Stimulated activated CD4-positive, alpha-beta T cell treated with anti-CD3 and anti-CD28 coated beads, Interleukin-4, amount 100 ng/mL, for 24 hours (primary cell): ENCODE results near the gene CCR5AS.
"Not testable (repeated sequence)": the region's sequence is repeated elsewhere in the genome, so short reads cannot be mapped to it uniquely, and the experiment has no call there.

ENCODE experiments used
- DNase-seq: peaks from one replicate; pipeline ENCODE4 v3.0.0-alpha.2; 2020

The CCR5AS gene

DNA sequence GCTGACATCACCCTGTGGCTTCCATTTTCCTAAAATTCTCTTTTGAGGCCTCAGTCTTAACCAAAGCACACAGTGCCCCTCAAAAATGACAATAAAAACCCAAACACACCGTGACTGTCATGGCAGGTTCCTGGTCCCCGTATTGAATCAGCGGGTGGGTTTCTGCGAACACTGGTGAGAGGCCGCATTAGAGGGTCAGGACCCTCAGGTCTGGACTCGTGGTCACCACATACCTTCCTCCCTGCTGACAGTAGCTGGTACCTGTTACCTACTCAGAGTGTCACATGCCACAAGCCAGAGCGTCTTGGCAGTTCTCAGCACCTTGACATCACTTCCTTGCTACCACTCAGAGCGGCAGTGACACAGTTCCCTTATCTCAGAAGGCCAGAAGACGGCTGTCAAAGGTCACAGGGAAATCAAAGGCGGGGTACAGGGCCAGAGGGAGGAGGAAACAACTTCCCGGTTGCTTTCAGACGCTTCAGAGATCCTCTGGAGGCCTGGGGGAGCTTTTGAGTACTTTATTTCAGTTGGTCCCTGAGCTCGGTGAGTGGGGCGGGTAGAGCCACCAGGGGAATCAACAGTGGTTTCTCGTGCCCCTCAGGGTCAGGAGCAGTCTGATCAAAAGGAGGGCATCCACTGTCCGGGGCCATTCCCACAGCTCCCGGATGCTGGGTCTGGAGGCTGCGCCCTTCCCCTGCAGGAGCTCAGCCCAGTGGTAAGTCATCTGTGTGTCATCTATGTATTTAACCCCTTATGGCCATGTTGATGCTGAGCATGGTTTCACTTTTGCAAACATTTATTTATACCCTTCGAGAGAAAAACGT is at the start of gene CCR5AS, which contains the start of gene CCRL2:
CCR5AS (minus strand) TSS at position 279 of the 824 bp plus-strand sequence.
CCRL2 (plus strand) TSS at position 472 of the 824 bp plus-strand sequence. CDS start 821 bp downstream, outside the sequence.
- peak; percentile 20 for DNase-seq

DNA sequence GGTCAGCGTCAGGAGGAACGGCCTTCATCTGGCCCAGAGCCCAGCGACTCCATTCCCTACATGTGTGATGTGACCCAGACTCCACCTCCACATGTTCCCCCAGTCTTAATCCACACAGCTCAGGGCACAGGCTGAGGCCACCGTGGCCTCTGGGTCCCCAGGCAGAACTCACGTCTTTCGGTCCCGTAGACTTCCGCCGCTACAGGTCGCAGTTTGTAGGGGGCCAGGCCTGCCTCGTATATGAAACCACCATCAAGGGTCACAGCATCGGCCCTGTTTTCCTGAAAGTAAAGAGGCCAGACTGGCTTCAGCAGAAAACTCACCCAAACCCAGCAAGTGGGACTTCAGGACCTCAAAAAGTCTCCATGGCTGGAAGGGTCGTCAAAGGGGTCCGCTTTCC is 49.3 kb upstream of the CCR5AS start:
- DNase-seq, result no peak

DNA sequence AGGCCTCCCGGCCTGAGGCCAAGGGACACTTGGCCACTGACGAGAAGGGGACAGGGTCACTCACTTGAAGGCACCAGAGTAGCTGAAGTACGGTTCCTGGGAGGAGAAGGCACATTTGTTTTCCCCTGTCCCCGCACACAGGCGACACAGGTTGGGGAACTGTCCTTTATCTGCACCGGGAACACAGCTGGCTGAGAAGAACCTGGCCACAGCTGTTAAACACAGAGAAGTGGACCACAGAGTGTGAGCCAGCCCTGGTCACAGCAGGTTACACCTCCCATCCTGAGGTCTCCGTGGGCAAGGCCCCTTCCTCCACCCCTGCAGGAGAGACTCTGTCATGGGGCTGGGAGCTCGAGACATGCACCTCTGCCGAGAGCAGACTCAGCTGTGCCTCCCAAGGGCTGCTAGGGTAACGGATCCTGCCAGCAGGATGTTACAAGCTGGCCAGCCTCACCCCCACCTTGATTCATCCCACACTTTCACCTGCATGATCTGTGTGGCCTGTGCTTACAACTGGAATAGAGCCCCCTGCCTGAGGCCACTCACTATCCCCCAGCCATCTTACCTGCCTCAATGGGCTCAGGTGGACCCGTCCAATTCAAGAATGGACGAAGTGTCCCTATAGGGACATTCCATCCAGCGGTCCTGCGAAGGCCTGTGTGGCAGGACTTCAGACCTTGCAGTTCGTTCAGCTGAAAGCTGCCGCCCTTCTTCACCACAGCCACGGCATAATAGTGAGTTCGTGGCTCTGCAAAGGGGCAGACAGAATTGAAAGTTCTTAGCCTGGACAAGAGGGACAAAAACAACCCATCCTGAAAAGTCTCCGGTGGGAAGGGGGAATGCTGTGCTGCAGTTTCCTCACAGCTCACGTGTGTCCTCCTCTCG is 48.6 kb upstream of the CCR5AS start:
- no peak for DNase-seq

DNA sequence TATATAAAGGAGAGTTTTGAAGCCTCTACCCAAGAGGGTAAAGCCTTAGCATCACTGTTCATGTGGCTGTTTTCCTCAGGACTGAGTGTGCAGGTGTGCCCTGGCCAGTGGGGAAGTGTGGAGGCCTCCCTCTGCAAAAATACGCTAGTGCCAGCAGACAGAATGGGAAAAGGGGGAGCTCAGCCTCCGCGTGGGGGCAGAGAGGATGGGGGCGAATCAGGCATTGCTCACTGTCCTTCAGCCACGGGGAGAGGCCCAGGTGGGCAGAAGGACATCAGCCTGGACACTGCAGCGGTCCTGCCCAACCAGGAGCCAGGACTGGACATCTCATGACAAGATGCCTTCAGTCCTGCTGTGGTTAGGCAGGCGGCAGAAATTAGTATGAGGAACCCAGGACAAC is 47.7 kb upstream of the CCR5AS start:
- no peak for DNase-seq

DNA sequence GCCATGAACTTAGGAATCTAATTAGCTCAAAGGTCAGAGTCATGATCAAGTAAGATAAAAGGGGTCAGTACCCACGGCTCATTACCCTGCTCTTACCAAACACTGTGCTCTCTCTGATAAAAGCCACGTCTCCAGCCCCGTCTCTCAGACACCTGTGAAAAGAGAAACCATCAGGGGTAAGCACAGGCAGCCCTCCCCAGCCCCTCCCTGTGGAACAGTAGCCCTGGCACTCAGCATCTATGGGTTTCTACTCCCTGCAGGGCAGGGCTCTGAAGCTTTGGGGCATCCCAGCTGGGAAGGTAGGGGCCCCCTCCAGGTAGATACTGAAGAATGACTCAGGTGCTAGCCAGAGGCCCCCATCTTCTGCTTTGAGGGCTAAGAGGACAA is 47.3 kb upstream of the CCR5AS start:
- no peak for DNase-seq

DNA sequence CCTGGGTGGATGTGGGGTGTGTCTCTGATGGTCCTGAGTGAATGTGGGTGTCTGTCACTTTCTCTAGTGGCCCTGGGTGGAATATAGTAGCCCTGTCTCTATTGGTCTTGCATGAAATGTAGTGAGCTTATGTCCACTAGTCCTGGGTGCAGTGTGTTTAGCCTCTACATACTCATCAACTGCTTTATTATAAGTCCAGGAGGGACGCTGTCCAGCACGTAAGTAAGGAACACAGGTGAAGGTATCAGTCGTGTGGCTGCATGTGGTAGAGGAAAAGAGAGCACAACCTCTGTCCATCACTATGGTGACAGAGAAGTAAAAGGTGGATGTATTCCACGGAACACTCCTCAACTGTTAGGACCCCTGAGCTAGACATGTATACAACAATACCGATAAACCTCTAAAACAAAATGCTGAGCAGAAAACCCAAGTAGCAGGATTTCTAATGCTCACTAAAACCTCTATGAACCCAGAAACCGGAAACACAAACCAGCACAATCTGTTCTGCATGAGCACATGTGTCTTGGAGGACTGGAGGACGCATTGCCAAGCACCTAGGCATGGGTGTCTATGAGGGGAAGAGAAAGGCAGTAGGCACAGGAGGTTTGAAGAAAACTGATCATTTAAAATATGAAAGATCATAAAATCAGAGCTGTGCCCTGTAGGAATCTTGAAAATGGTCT is 46.8 kb upstream of the CCR5AS start:
- no peak for DNase-seq

DNA sequence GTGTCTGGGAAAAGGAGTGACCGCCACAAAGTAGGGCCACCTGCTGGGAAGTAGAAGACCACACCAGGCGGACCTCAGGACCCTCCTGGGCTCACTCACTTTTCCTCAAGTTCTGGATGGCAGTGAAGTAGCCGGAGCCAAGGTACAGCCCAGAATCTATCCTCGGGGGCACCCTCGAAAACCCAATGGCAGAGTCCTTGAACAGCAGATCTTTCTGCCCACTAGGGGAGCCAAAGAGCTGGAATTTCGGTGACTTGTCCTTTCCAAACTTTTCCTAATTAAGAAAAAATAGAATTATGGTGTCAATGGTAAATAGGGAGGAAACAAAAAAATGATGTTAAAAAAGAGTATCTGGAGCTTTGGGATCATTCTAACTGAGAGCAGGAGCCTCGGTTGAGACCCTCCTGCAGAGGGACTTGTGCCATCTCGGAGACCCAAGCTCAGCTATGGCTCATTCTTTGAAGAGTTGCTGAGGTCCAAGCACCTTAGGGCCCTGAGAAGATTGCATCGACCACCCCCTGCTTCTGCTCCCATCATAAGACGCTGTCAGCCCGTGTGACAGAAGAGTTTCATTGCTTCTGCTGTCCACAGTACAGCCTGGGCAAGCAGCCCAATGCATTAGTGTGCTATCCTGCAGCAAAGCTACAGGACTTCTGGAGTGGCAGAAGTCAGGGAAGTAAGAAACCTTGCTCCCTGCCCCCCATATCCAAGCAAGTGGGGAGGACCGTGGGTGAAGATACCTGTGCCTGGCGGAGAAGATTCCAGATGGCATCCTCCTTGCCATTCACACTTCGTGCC is 43.1 kb upstream of the CCR5AS start:
- no peak for DNase-seq

DNA sequence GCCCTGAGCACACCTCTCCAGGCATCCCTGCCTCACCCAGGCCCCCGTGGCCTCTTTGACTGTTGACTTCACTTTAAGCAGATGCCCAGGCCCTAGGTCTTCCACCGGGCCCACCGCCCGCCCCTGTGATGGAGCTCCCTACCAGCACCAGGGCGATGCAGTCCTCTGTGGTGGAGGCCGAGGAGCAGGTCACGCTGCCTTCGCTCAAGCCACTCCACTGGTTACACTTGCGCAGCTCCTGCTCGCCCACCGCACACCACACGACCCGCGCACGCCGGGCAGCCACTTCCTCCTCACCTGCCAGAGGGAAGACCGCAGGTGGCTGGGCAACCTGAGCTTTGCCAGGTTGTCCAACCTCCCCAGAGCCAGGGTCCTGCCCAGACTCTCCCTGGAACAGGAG is 41.9 kb upstream of the CCR5AS start:
- DNase-seq, result no peak

DNA sequence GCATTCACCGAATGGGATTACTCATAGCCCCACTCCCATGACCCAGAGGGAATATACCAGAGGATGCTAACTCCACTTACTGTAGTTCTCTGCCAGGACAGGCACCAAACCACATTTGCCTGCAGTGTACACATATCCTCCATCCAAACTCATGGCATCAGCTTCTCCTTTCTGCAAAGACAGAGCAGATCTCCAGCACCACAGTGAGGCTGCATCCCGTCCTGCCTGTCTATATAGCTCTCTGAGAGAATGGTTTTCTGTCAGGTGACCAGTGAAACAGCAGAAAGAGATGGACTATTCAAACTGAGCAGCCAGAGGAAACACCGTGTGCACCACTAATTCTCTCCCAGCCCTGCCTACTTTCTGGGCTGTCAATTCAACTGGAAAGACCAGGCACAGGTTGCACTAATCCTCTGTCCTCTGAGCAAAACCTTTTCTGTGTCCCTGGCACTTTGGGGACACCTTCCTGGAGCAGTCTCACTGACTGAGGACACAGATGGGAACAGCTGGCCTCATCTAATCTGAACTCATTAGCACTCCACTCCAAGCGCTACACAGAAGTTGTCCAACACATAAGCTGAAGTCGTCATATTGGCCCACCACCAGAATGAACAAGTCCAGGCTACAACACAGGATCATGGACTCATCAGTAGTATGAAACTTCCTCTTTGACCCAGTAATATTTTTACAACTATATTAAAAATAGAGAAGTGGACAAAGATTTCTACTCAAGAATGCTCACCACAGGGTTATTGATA is 40.5 kb upstream of the CCR5AS start:
- DNase-seq, result no peak

DNA sequence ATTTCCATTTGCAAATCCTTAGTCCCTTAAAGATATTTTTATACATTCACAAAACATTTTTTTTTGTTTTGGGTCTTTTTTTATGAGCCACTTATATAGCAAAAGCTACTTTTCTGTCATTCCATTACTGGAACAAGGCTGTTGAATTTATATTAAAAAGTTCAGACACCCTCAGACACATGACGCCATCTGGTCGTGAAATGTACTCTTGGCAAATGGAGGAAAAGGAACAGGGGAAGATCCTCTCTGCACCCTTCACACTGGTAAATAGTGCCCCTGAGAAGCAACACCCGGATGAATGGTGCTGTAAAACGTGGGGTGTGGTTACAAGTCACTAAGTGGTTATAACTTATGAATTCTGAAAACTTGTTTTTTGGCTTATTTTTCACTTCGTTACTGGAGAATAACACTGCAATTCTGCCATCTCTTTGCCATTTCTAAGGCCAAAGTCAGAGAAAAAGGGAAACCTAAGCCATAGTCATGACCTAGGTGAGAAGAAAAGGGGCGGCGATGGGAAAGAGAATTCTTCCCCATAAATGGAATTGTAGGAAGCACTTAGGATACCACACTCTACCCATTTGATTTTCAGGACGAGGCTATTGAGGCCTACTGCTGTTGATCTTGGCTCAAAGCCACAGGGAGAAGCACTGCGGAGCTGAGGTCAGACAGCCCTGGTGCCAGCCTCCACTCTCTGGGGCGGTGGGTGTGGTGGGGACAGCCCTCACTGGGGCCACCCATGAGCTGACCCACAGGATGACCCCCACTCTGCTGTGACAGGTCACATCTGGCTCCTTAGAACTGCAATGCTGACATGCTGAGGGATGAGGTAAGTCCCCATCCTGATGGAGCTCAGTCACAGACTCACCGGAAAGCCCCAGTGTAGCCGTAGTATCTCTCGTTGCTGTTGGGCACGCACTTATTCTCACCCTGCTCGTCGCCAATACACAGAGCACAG is 36.0 kb upstream of the CCR5AS start:
- peak; percentile 48 for DNase-seq

DNA sequence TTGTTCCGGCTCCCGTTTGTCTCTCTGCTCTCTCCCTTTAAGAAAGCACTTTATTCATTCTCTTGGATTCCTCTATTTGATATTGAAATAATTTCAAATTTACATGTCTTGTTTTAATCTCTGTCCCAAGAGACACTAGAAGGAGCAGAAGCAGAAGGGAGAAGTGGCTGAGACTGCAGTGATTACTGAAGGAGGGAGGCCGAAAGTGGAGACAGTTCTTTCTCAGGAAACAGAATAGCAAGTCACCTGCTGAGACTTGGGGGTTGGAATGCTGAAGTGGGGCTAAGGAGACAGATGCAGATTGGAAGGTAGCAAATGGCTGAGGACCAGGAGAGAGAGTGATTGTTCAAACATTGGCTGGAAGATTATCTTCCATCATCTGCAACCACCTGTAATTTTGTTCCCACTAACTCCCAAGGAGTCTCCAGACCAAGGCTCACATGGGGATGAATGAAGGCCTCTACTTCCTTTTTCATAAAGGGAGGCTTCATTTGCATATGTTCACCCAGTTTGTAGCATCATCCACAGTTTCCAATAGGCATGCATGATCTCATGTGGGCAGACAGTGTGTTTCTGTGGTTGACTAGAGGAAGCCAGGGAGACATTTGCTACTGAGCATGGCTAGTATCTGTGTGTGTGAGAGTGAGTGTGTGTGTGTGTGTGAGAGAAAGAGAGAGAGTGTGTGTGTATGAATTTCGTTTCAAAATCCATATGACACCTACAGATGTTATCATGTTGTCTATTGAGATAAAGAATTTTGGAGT is 33.8 kb upstream of the CCR5AS start:
- peak; percentile 41 for DNase-seq

DNA sequence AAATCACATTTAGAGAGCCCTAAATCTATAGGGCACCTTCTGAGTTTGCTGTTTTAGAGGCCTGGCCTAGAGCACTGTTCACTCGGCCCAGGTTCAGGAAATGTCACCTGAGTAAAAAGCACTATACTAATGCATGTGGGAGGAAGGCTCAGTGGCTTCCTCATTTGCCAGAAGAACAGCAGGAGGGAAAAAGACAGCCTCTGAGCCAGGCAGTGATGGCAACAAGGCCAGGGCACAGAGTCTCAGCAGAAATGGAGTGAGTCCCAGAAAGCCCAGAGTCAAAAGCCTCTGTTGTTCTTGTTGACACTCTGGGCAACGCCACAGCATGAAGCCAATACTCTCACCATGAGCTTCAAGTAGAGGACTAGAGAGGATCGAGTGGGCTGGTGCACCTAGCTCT is 32.0 kb upstream of the CCR5AS start:
- no peak for DNase-seq

DNA sequence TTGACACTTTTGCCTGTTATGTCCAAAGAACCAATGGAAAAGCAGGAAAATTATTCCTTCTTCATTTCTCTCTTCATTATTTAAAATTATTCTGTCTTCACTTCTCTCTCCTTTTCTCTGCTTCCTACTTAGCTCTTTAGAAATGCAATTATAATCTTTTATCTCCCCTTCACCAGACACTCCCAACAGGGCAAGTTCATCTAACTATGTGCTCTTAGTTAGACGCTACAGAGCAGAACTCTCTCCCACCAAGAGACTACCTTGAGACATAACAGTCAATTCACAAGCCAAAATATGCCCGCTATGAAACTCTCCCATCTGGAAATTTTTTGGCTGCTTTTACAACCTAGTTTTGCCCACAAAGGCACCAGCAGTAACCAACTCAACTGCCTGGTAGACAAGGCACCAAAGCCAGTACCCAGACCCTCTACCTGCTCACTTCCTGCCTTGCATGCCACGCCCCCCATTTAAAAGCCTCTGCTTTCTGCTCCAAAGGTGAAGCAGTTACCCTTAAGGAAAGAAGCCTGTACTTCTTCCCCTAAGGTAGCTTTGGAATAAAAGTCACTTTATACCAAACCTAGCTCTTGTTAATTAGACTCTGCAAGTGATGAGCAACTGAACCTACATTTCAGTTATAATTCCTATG is 28.3 kb upstream of the CCR5AS start:
- no peak for DNase-seq

DNA sequence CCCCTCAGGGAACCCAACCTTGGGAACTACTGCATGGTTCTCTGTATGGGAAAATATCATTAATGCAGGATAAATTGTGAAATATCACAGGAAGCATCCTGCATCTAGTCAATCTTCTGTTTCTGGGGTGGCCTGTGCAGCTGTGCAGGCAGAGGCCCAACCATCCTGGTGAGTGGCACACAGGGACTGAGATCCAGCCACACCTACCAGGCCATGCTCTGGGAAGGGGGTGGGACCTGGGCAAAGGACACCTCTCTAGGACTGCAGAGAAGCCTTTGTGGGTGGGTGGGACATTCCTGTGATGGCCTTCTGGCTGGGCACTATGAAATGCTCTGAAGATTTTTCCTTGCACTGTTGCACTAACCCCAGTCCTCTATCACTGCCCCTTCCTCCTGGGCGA is 27.0 kb upstream of the CCR5AS start:
- DNase-seq, result no peak

DNA sequence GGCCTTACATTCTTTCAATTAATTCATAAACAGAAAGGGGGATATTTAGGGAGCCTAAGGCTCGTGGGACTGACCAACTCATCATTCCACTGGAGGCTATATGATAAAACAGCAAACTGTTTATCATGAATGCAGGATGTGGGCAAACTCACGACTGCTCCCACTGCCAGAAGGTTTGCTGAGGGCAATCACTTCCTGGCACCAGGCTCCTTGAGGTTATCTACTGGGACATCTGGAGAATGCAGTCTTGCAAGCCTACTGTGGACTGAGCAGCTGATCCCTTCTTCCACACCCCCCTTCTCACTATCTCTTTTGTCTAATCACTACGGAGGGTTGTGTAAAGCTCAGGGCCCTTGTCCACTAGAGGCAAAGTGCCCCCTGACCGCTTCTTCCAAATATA is 26.3 kb upstream of the CCR5AS start:
- DNase-seq, result not testable (repeated sequence)

DNA sequence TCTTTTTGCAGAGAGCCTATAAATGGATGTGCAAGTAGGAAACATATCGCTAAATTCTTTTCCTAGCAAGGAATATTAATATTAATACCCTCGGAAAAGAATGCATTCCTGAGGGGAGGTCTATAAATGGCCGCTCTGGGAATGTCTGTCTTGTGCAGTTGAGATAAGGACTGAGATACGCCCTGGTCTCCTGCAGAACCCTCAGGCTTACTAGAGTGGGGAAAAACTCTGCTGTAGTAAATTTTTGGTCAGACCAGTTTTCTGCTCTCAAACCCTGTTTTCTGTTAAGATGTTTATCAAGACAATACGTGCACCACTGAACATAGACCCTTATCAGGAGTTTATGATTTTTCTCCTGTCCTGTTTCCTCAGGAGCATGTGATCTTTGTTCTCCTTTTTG is 25.0 kb upstream of the CCR5AS start:
- DNase-seq, result not testable (repeated sequence)

DNA sequence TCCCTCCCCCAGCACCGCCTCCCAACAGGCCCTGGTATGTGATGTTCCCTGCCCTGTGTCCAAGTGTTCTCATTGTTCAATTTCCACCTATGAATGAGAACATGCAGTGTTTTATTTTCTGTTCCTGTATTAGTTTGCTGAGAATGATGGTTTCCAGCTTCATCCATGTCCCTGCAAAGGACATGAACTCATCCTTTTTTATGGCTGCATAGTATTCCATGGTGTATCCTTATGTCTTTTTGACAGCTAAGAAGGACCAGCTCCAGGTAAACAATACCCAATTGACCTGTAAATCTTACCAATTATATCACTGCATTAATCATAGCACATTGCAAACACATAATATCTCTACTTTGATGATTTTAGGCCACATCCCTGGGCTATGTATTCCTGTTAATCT is 24.0 kb upstream of the CCR5AS start:
- not testable (repeated sequence) for DNase-seq

DNA sequence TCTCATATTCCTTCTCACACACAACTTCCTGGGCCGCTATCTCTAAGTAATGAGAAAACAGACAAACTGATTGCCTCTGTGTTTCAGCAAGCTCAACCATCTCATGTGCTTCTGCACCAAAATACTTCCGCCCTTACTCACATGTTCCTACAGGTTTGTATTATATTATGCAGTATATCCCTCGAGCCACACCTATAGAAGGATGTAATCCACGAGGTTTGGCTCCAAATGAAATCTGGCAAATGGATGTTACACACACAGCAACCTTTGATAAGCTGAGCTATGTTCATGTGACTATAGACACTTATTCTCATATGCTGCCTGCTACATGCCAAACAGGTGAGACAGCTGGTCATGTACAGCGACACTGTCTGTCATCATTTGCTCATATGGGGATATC is 22.8 kb upstream of the CCR5AS start:
- DNase-seq, result no peak

DNA sequence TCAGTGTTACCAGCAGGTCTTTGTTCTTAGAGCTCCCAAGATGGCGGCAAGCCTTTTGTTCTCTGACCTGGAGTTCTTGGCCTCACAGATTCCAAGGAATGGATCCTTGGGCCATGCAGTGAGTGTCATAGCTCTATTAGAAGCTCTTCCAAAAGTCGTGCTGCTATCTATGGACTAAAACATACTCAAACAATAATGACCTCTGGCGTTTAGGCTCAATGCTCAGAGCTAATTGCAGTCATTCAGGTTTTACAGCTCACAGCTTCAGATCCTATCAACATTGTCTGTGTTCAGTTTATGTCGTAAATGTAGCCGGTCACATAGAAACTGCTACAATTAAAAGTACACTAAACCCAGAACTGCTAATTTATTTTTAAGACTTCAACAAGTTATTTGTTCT is 22.4 kb upstream of the CCR5AS start:
- no peak for DNase-seq
